GM12874 (cell line): ENCODE measurements around the gene MPST.

ENCODE experiments used
- CTCF ChIP-seq: IDR thresholded peaks from 2 replicates; pipeline ENCODE4 v1.5.1; 2011; ENCODE audit warnings: low read depth, mild to moderate bottlenecking, control low read depth, low read length, moderate library complexity; ENCODE audit not compliant: insufficient read depth

The MPST gene

GRCh38 chr22:37056246-37056645 is 36.7 kb downstream of the MPST start:
- TF ChIP-seq CTCF: no peak

GRCh38 chr22:37057226-37057625 is 37.7 kb downstream of the MPST start:
- no peak for TF ChIP-seq CTCF

GRCh38 chr22:37057796-37058510 is 38.4 kb downstream of the MPST start:
- TF ChIP-seq CTCF: no peak

- no peak for TF ChIP-seq CTCF
These were observed 39.6 kb downstream of the MPST start for GRCh38 chr22:37058917-37059701.

- TF ChIP-seq CTCF: no peak
These were observed 40.4 kb downstream of the MPST start for GRCh38 chr22:37059876-37060449.

GRCh38 chr22:37060801-37061610 is 41.5 kb downstream of the MPST start:
- TF ChIP-seq CTCF: no peak
